GM11168 (cell line): ENCODE data around the gene A1BG.
"Not testable (repeated sequence)": the region's sequence is repeated elsewhere in the genome, so short reads cannot be mapped to it uniquely, and the experiment has no call there.

Experiments
- in situ Hi-C: fragments of 300-500 bp; cut with MboI; formaldehyde crosslinking; loops from one replicate; pipeline ENCODE4 v1.12.0; 2022; ENCODE audit warnings: low sequenced_read_pairs; ENCODE audit not compliant: unreplicated experiment

A1BG gene

DNA sequence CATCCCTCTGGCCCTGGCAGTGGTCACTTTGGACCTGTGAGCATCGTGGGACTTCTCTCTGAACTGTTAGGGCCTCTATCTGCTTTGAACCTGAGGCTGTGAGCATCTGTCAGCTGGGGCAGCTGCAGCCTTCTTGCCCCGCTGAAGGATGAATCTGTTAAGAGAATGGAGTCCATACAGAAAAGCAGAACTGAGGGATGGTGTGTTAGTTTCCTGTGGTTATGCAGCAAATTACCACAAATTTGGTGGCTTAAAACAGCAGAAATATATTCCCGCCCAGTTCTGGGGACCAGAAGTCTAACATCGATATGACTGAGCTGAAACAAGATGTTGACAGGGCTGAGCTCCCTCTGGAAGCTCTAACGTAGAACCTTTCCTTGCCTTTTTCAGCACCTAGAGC lies 10.9 kb upstream of the A1BG start:
- in situ Hi-C loops = no loop called here

DNA sequence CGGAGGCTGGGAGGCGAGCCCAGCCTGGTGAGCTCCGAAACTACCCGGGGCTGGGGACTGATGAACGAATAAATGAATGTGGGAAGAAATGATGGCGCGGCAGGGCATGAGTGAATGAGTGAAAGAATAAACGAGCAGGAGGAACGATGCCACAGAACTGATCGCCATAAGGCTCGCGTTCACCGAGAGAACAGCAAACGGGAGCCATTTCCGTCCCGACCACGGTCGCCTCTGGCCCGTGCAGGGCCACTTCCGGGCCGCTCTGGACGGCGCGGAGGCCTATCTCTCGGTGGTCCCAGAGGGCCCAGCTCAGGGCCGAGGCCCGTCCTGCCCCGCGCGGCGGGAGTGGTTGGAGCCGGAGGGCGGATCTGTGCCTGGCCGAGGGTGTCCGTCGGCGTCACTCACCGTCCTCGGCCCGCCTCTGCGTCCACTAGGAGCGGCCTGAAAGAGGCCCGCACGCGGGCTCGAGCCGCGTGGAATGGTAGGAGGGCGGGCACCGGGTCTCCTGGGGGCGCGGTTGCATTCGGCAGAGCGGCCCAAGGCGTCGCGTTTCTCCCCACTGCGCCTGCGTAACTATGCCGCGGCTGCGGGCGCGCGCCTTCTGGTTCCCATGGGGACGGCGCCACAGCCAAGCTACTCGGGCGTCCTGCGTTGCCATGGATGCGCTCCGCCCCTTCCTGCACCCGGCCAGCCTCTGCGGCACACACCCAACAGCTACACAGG lies 9.1 kb upstream of the A1BG start, which contains the start of gene ZNF497:
Gene ZNF497 (minus strand): TSS at position 480 of the 723 bp plus-strand sequence. CDS start 5,116 bp downstream, outside the sequence.
- in situ Hi-C loops = no loop called here

DNA sequence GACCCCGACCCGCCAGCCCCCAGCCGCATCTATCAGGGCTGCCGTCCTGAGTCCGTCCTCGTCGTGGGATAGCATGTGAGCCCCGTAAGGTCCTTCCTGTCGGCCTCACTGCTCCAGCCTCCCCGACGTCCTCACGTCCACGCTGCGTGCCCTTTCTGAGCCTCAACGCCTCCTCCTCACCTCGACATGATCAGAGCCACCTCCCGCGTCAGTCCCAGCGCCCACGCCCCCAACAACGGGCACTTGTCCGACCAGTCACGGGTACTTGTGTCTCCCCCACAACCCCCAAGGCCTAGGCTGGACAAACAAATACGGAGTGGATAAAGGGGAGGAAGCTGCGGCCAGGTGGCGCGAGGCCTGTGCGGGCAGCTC lies 8.6 kb upstream of the A1BG start:
- in situ Hi-C loops = no loop called here

DNA sequence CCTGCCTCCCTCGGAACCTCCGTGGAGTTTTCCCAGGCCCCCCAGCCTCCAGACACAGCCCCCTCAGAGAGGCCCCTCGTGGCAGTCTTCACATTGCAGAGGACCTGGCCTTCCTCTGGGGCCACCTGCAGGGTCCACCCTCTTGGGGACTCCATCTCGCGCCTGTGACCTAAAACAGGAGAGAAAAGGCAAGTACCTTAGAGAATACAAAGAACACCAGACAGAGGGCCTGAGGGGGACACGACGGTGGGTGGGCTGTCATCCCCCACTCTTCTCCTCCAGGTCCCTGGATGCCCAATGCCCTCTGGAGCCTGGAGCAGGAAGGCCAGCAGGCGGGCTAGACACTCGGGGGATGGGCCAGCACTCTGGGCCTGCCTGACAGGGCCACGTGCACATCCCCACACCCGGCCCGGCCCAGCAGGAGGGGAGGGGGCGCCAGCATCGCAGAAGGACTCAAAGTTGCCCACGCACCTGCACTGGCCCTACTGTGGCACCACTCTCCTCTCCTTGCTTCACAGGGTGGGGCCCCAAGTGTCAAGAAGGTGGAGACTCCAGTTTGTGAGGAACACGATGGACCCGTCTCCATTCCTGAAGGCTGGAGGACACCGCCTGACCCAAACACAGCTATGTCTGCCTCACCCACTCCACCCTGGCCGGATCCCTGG lies 4.3 kb upstream of the A1BG start:
- in situ Hi-C loops = no loop called here

DNA sequence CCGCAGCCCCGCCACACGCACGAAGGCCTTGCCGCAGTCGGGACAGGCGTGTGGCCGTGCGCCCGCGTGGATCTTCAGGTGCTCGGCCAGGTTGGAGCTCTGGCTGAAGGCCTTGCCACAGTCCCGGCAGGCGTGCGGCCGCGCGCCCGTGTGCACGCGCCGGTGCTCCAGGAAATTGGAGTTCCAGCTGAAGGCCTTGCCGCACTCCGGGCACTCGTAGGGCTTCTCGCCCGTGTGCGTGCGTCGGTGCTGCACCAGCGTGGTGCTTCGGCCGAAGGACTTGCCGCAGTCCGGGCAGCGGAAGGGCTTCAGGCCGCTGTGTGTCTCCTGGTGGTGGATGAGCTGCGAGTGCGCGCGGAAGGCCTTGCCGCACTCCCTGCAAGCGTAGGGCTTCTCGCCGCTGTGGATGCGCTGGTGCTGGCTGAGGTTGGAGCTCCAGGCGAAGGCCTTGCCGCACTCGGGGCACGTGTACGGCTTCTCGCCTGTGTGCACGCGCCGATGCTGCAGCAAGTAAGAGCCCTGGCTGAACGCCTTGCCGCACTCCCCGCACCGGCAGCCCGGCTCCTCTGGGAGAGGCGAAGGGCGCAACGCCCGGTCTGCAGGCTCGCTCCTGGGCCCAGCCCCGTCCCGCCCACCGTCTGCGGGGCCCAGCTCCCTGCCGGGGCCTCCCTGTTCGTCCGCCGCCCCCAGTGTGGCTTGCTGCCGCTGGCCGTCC lies 3.6 kb upstream of the A1BG start:
- in situ Hi-C loops = no loop called here

DNA sequence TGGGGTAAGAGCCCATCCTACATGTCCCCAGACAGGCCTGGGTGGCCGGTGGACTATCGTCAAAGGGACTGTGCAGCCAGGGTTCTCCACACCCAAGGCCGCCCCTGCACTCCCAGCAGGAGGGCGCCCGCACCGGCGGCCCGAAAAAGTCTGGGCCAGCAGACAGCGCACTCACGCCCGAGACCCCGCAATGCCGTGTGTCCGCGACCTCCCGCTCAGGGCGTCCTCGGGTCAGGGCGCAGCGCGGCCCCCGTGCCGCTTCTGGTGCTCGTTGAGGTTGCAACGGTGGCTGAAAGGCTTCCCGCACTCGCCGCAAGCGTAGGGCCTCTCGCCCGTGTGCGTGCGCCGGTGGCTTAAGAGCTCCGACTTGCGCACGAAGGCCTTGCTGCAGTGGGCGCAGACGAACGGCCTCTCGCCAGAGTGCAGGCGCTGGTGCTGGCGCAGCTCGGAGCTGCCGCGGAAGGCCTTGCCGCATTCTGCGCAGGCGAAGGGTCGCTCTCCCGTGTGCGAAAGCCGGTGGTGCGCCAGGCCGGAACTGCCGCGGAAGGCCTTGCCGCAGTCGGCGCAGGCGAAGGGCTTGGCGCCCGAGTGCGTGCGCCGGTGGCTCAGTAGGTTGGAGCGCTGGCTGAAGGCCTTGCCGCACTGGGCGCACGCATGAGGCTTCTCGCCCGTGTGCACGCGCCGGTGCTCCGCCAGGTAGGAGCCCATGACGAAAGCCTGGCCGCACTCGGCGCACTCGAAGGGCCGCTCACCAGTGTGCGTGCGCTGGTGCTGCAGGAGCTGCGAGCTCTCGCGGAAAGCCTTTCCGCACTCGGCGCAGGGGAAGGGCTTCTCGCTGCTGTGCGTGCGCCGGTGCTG lies 2.8 kb upstream of the A1BG start:
- in situ Hi-C loops = no loop called here

DNA sequence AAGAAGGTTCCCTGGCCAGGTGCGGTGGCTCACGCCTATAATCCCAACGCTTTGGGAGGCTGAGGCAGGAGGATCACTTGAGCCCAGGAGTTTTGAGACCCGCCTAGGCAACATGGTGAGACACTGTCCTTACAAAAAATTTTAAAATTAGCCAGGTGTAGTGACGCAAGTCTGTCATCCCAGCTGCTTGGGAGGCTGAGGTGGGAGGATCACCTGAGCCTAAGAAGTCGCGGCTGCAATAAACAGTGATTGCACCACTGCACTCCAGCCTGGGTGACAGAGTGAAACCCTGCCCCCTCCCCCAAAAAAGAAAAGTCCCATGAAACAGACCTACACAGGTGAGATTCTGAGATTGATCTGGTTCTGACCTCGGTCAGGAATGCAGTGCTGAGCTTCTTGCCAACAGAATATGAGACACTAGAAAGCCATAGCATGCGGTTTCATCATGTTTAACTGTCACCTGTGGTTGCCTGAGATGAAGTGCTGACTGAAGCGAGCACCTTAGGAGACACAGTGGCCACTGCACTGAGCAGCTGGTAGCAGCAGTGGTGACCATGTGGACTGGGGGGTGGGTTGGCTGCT lies 2.0 kb upstream of the A1BG start:
- in situ Hi-C loops = no loop called here

DNA sequence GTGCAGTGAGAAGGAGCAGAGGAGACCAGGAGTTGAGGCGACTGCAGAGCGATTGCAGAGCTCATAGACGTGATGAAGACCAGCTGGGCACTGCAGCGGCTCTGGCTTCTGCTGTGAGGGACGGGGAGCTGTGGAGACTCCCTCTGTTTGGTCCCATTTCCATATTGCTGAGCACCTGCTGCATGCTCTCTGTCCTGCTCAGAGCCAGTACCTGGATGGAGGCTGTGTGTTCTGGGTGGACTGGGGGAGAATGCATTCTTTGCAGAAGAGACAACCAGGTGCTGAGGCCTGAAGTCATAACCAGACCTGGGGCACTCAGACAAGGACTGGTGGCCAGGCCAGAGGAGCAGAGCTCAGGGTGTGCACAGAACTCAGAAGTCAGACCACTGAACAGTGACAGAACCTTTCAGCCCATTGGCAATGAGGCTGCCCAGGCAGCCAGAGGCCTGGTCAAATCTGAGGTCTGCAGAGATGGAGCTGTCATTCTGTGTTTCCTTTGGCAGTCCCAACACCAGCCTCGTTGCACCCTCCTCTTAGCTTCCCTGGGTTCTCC lies 1.3 kb upstream of the A1BG start:
- in situ Hi-C loops = no loop called here

DNA sequence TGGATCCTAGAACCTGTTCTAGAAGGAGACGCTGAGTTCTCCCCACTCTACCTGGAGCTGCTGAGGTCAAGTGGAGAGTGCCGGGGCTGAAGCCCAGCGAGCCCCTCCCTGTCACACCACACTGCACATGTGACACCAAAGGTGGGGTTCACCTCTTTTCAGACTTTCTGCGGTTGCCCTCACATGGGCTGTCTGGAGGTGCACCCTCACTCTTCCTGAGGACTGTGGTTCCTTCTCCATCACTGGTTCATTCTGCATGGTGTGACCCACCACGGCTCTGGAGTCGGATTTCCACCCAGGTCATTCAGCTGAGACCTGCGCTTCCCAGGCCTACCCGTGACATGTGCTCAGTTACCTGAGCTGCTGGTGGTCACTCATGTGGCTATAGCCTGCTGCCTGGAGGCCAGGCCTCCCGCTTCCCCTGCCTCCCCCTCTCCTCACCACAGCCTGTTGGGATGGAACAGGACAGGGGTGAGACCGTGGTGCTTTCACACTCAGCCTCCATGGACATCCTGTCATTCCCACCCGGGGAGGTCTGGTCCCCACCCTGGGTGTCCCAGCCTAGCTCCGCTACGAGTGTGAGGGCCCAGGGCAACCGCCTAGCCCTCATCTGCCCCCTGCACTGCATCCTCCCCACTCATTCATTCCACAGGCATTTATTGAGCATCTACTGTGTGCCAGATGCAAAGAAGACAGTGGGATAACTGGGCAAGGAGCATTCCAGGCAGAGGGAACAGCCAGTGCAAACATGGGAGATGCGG lies 605 bp upstream of the A1BG start:
- in situ Hi-C loops = no loop called here

DNA sequence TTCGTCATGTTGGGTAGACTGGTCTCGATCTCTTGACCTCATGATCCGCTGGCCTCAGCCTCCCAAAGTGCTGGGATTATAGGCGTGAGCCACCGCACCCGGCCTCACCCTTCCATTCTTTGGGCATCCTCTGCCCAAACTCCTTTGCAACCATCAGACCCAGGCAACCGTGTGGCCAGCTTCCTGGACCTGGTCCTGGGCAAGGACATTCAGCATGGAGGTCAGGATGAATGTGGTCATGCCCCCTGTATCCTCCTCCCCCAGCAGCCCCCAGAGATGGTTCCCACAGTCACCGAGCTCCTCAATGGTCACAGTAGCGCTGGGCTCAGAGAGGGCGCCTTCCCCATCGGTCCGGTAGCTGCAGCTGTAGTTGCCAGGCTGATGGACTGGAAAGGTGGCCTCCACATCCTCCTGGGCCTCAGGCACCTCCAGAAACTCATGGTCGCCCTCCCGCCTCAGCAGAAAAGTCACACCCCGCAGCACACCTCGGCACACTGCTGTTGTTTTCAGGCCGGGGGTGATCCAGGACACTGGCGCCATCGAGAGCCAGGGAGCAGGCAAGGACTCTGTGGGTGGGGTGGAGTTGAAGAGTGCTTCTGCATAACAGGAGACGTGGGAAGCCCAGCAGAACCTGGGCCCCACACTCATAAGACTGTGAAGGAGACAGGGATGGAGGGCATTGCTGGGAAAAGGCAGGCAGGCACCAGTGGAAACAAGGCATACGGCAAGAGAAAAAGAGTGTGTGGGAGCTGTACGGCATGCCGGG lies 1.1 kb downstream of the A1BG start:
- in situ Hi-C loops = no loop called here

DNA sequence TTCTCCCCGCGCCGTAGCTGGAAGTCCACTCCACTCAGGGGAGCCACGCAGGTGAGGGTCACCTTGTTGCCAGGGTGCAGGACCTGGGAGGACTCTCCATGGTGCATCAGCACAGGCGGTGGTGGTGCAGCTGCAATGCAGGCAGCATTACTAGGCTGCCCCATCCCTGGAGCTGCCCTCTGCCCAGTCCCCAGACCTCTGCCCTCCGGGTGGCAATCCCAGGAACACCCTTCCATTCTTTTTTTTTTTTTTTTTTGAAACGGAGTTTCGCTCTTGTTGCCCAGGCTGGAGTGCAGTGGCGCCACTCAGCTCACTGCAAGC lies 1.8 kb downstream of the A1BG start:
- in situ Hi-C loops = no loop called here

DNA sequence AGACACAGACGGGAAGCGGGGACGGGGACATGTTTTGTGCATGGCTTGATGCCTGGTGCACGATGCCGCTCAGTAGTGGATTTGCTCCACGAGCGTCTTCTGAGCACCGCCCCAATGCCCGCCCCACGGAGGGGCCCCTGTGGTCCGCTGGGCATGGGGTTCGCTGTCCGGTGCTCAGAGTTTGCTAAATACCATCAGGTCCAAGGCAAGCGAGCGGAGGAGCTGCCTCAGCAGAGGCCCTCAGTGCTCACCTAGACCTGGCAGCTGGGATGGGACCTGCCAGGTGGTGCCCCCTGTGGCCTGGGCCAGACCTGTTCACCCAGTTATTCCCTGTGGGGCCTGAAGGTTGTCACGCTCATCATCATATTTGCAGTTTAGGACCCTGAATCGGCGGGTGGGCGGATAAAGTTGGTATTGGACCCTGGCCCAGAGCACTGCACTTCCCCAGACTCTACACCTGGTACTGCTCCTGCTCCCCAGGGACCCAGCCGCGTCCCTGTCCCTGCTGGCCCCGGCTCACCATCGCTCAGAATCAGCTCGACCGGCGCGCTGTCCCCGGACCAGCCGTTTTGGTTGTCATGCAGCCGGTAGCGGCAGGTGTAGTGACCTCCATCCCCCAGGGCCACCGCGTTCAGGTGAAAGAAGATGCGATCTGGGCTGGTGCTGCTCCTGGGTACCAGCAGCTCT lies 2.3 kb downstream of the A1BG start:
- in situ Hi-C loops = no loop called here

DNA sequence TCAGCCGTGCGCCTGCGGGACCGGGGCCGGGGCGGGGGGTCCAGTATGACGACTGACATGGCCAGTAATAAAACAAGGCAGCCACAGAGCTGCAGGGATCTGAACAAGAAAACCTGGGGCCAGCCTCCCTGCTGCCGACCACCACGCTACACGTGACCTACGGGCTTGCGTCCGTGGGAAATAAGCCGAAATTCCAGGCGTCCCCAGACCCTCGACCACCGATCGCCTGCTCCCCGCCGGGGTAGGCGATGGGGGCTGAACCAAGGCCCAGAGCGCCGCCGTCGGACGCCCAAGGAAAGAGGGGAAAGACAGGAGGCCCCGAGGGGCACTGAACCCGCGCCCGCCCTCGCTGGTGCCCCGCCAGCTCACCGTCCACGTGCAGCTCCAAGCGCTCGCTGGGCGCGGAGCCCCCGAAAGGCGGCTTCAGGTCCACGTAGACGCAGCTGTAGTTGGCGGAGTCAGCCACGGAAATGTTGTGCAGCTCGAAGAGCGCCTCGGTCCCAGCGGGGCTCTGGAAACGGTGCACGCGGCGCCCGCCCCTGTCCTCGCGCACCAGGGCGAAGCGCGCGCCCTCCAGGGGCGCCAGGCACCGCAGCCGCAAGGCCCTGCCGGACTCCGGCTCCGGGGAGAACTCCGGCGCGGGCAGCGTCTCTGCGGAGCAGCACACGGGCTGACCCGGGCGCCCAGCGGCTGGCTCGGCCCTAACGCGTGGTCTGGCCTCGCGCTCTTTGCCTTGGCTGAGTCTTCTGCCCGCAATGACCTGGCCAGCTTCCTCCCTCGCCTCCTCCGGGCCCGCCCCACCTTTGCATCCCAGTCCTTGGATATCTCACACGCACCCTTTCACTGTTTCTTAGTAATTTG lies 3.1 kb downstream of the A1BG start:
- in situ Hi-C loops = no loop called here

DNA sequence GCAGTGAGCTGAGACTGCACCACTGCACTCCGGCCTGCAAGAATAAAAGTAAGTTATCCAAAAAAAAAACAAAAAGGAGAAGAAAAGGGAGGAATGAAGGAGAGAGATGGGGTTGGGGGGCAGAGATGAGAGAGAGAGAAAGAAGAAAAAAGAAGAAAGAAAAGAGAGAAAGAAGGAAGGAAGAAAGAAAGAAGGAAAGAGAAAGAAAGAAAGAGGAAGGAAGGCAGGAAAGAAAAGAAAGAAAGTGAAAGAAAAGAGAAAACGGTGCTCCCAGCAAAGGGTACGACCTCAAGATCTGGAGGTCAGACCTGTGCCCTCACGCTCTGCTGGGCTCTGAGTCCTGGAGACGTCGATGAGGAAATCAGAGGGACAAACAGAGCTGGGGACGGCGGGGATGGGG lies 3.7 kb downstream of the A1BG start:
- in situ Hi-C loops = no loop called here

DNA sequence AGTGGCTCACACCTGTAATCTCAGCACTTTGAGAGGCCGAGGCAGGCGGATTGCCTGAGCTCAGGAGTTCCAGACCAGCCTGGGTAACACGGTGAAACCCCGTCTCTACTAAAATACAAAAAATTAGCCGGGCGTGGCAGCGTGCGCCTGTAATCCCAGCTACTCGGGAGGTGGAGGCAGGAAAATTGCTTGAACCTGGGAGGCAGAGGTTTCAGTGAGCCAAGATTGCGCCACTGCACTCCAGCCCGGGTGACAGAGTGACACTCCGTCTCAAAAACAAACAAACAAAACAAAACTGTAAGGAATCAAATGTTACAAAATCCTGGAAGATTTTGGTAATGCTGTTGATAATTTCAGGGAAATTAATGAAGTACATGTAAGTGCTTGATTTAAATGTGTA lies 5.2 kb downstream of the A1BG start:
- in situ Hi-C loops = not testable (repeated sequence)

DNA sequence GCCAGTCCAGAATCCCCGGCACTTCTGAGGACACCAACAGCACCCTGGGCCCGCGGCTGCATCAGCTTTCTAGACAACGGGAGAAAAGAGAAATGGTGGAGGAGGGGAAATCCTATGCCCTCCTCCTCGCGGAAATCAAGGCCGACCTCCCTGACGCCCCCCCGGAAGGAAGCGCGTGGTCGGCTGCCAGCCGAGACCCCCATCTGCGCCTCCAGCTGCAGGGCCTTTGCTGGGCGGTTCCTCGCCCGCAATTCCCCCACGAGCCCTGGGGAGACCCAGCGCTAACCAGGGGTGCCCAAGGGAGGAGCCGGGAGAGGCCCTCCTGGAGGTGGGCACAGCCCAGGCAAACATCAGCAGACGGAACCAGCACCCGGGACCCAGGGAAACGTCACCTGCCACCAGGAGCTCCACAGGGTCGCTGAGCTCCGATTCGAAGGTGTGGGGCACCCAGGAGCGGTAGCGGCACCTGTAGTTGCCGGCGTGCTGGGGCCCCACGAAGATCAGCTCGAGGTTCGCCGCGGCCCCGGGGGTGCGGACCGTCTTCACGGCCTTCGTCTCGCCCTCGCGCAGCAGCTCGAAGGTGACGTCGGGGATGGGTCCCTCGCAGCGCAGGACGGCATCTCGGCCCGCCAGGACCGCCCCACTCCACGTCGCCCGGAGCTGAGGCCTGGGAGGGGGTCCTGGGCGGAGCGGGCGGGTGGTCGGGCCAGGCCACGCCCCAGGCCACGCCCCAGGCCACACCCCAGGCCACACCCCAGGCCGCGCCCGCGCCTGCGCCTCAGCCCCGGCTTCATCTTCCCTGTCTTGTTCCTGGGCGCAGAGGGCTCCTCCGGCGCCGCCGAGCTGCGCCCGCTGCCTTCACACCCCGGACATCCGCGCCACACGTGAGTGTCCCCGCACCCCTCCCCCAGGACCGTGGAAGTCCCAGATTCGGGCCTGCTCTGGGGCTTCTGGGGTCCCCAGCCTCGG lies 6.0 kb downstream of the A1BG start:
- in situ Hi-C loops = no loop called here
